ENCODE results near the gene AK4.

AK4 gene

DNA sequence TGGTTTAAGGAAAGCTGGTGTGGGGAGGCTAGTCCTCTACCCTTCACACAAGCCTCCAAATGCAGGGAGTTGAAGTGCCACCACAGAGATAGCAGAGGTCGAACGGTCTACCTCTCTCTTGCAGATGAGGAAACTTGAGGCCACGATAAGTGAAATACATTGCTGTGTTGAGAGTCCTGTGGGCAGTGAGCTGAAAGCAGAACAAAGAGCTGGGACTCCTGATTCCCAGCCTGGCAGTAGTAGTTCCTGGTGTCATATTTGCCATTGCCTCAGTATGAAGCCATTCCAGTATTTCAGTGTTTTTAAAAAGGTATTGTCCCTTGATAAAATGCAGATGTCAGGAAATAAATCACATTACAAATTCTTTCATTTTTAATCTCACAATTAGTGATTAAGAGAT, 28.6 kb downstream of the AK4 start:
- DNase-seq (ENCODE audit: low spot score) = no peak

DNA sequence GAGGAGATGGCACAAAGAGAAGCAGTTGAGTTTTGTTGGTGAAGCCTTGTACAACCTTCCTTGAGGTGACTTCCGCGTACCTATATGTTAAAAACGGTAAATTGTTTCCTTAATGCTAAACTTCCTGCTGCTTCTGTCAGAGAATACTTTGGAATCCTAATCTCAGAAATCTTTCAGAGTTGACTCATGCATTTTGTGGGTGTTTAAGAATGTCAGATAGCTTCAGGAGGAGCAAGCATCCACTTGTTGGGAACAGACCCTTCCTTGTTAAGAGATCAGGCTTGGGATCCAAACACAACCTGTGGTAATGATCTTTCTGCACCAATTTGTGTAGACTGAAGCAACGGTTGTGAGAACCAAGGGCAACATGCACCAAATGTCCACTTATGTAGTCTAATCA, 29.5 kb downstream of the AK4 start:
- peak; percentile 70 for DNase-seq (ENCODE audit: low spot score)

DNA sequence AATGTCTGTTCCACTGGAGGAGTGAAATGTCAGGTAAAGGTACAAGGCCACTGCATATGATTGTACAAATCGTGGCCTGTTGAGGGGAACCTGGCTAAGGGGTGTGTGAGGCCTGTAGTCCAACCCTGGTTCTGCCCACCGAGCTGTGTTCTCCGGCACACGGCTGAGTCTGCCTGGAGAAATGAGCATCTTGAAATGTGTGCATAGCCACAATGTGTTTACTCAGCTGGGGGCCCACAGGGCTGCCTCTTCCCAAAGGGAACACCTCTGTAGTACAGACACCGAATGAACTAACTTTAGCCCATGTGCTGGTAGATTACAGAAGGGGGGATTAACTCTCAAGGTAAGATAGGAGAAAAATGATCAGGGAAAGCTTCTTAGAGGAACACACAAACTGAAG, 30.2 kb downstream of the AK4 start:
- no peak for DNase-seq (ENCODE audit: low spot score)

DNA sequence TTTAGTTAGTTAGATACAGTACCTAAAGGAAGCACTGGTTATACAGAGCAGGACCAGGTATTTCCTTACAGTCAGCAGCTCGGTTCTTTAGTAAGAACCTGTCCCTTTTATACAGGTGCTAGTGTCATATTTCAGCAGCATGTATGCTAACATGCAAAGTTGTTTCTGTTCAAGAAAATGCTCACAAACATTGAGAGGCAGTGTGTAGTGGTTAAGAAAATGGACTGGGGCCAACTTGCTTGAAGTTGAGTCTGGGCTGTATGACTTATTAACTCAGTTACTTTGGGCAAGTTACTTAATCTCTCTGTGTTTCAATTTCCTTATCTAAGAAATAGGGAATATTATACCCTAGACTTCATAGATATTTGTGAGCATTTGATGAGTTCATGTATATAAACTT, 31.1 kb downstream of the AK4 start:
- DNase-seq (ENCODE audit: low spot score) = no peak

DNA sequence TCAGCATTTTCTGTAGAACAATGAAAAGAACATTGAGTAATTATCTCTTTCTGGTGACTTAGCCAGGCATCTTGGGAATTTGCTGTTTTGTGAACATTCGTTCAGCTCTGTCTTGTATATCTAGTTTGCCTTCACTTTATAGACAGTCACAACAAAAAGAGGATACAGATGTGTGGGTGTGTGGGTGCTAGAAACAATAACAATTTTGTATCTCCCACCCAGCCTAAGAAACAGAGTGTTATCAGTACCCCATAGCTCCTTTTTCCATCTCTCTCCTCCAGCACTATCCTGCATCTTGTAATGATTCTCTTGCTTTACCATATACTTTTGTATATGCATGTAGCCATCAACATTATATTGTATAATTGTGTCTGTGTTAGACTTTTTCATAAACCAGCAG, 33.0 kb downstream of the AK4 start:
- DNase-seq (ENCODE audit: low spot score) = no peak

DNA sequence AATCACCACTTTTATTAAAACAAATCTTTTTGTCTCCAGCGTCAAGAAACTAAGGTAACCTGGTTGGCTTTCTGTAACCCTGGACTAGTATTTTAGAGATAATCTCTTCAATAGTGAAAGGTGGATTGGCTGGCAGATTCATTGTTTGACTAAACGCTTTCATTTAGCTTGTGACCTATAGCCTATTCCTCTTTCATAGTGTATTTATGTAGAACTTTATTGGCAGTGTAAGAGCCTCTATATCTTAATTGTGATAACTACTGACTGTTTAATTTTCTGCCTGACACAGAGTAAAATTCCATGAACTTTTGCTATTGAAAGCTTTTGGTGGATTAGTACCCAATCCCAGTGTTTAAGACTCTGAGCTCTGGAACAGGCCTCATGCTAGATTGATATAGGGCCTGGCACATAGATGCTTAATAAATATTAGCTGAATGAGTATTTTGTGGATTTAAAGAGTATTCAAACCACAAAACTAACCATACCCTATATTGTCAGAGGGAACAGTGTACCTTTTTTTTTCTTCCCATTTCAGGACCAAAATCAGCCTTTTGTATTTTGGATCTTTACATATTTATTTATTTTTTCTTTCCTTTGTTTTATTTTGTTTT, 34.8 kb downstream of the AK4 start:
- no peak for DNase-seq (ENCODE audit: low spot score)

DNA sequence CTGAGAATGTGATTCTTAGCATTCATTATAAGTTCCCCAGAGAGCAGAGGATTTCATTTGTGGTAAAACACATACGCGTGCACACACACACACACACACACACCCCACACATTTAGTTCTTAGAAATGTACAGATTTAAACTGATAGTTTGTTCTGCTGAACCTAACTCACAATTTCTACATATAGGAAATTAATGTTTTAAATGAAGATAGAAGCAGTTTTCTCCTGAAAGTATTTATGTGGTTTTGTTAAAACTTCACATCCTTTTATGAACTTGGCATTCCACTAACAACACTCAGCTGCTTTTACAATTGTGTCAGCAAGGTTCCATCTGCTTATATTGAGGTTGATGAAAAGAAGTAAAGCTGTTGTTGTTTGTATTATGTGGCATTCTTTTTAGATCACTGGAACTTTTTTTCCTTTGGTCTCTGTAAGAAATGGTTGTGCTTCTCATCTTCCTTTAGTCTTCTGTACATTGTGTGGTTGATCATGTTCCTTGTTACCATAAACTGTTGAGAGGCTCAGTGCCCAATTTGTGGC, 41.6 kb downstream of the AK4 start:
- peak; percentile 40 for DNase-seq (ENCODE audit: low spot score)

DNA sequence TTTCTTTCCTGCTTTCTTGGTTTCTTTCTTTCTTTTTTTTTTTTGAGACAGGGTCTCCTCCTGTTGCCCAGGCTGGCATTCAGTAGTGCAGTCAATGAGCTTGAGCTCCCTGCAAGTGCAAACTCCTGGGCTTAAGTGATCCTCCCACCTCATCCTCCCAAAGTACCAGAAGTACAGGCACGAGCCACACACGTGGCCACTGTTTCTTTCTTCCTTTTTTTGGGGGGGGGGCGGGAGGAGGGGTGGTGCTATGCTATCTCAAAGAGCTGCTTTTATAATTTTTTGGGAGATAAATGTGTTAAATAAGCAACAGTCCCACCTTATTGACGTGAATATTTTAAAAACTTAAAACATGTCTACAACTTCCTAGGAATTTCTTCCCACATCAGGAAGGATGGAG, 42.2 kb downstream of the AK4 start:
- no peak for DNase-seq (ENCODE audit: low spot score)

DNA sequence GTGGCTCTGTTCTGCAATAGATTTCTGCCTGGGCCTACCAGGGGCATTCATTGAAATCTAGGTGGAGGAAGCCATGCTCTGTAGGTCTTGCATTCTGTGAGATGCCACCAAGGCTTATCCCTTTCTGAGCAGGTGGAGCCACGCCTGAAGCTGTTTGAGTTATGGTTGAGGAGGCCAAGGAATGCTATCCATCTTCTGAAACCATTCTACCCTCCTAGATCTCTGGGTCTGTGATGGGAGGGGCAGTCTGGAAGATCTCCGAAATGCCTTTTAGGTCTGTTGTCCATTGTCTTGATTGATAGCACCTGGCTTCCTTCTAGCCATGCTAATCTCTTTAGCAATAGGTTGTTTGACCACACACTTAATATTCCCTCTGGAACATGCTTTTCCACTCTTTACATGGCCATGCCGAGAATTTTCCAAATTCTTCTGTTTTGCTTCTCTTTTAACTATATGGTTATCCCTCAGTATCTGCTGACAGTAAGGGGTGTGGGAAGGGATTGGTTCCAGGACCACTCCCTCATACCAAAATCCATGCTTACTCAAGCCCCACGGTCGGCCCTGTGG, 45.2 kb downstream of the AK4 start:
- DNase-seq (ENCODE audit: low spot score) = no peak

DNA sequence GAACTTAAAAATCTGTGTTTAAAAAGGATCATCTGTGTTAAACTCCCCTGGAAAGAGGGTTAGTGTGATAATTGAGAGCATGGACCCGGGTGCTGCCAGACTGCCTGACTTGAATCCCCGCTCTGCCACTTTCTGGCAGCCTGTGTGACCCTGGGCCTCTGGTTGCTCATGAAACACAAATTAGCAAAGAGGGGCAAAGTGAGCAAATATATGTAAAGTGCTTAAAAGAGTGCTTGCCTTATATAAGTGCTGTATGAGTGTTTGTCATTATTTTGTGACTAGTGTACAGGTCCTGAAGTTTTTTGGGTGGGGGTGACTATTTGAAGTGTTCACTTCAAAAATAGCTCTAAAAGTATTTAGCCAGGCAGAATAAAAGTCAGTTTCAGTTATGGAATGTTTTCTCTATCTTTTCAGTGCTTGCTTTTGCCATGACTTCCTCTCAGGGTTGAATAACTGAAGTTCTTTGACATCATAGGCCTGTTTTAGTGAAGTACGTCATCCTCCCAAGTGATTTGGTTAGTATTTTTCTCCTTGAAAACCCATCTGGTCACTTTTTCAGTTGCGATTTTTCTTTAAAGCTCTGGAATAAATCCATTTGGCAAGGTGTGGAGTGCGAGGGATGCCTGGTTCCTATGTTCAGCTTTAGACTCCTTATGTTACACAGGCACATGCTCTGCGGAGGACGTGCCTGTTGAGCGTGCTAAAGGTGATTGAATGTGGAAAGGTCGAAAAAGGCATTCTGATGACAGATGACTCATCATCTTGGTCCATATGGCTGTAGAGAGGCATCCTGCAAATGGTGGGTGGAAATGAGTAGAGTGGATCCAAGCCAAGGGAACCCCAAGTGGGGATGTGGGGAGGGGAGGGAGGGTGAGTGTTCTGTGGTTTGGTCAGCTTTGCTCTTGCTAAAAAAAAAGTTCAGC, 47.8 kb downstream of the AK4 start:
- peak; percentile 7 for DNase-seq (ENCODE audit: low spot score)

DNA sequence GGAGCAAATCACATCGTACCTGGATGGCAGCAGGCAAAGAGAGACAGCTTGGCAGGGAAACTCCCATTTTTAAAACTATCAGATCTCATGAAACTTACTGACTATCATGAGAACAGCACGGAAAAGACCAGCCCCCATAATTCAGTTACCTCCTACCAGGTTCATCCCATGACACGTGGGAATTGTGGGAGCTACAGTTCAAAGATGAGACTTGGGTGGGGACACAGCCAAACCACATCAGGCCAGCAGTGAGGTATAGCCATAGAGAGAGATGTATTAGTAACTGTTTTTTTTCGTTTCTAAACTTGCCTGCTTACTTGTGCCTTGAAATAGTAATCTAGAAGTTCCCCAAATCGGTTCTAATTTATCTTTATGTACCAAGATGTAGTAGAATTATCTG, 48.9 kb downstream of the AK4 start:
- DNase-seq (ENCODE audit: low spot score) = no peak

DNA sequence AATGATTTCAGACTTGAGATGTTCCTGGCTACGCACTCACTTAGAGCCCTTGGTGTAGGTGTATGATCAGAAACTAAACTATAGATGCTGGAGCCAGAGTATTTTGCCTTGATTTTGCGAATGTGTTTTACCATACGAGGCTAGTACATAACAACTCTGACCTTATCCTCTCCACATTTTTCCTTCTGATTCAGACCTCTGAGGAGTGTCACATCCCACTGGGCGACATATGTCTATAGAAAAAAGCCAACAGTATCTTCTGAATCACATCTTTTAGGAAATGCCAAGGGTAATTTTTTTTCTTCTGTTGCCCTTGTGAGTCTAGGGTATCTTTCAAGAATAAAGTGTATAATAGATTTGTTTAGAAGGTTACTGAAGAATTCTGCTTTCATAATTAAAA, 49.6 kb downstream of the AK4 start:
- no peak for DNase-seq (ENCODE audit: low spot score)

DNA sequence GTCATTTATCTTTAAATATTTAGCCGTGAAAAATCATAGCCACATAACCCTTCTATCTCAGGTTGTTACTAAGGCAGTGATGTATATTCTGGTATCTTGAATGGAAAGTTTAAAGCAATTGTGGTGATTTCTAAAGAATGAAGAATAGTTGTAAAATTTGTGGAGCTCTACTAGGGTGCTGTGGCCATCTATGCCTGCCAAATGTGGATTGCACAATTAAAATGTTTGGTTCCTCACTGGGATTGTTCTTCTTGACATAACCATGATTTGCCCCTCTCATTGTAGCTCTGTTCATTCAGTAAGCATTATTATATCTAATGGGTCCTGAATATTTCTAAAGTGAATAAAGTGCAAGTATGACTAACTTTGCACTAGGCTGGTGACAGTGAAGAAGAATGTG, 50.1 kb downstream of the AK4 start:
- DNase-seq (ENCODE audit: low spot score) = peak; percentile 20

DNA sequence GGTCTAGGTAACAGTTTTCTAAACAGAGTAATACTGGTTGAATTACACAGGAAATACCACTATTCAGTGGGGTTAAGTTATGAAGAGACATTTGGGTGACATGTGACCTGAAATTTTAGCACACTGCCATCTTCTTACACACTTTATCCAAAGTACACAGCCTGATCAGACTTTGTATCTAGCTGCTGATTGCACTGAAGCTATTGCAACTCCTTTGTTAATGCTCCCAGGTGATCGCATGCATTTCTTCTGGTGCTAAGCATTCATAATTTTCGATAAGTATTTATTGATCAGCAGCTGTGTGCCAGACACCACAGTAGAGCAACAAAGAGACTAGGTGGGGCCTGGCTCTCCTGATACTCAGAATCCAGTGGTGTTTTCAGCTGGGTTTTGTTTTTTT, 52.4 kb downstream of the AK4 start:
- DNase-seq (ENCODE audit: low spot score) = no peak

DNA sequence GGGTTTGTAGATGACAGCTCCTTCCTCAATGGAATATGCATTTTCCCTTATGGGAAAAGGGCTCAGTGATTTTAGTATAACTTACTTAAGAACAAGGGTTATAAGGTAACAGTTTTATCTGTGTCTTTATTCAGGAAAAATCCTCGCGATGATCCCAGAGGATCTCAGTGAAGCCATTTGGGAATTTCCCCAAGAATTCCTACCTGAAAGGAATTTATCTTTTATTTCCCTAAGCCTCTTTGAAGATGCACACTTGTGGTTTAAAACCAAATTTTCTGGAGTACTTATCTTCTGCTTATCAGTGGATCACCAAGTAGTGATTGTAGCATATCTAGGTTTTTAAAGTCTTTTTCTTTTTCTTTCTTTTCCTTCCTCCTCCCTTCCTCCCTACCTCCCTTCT, 58.8 kb downstream of the AK4 start:
- DNase-seq (ENCODE audit: low spot score) = no peak

DNA sequence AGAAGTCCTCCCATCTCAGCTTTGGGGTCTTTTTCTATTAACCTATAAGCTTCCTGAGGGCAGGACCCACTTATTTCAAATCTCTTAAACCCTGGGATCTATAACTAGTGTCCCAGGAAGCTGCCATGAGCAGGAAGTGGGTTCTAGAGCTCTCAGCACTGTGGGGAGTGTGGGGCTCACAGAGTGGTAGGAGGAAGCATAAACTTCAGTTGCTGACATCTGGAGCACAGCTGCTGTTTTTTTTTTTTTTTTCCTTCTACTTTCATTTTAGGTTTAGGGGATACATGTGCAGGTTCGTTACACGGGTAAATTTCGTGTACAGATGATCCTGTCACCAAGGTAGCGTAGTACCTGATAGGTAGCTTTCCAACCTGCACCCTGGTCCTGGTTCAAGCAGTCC, 59.3 kb downstream of the AK4 start:
- DNase-seq (ENCODE audit: low spot score) = peak; percentile 7

DNA sequence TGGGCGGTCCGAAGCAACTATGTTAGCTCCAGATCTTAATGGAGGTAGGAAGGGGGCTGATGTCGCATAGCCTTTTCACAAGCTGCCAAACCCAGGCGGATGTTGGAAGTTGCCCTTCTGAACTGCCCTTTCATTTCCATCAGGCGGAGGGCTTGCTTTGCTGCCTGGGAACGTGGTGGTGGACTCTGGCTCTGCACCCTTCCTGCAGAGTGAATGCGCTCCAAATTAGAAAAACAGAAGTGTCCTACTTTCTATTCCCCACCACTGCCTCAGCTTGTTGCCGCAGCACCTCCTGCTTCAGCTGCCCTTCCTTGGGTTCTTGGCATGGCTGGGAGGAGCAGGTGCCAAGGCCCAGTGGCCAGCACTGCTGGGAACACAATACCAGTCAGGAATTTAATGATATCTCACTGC, 60.6 kb downstream of the AK4 start:
- no peak for DNase-seq (ENCODE audit: low spot score)

DNA sequence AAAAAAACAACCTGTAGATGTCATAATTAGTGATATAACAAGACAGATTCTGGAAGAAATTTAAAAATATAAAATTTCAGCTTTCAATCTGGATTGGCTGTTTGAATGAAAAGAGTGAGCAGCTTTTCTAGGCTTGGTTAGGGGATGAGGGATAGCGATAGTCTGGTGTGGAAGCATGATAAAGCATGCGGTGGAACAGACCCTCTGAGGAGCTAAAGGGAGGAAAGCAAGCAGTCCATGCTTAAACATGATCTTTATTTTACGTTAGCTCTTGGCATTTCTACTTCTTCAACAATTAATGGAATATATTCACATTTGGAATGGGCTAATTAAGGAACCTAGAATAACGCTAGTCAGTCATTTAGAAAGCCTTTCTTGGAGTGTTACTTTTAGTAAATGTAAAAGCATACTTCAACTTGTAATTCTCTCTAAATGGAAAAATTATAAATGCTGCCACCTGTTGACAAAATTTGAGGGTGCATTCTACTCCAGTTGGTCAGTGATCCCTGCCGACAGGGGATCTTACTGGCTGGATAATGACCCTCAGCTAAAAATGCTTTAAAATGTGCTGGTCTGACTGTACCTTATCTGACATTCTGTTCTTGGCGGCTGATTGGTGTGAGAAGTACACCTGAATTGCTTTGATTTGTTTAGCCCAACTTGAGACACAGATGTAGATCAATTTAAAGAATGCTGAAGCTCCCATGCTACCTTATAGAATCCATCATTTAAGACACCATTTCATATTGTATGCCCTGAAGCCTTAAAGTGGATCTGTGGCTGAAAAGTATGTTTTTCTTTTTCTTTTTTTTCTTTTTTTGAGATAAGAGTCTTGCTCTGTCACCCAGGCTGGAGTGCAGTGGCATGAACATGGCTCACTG, 61.2 kb downstream of the AK4 start:
- peak; percentile 82 for DNase-seq (ENCODE audit: low spot score)

DNA sequence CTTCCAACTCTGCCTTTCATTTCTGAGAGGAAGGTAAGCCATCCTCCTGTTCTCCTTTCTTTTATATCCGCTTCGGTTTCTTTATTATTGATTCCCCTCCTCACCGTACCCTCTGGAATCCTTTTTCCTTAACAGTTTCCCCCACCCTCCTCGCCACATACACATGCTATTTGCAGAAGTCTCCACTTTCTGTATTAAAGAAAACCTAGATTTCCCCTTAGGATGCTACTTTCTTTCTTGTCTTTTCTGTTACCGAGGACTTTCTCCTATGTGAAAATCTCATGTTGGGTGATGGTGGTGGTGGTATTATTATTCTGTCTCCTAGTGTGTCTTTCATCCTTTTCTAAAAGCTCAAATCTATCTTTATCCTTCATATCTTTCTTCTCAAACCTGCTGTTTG, 62.3 kb downstream of the AK4 start:
- no peak for DNase-seq (ENCODE audit: low spot score)

DNA sequence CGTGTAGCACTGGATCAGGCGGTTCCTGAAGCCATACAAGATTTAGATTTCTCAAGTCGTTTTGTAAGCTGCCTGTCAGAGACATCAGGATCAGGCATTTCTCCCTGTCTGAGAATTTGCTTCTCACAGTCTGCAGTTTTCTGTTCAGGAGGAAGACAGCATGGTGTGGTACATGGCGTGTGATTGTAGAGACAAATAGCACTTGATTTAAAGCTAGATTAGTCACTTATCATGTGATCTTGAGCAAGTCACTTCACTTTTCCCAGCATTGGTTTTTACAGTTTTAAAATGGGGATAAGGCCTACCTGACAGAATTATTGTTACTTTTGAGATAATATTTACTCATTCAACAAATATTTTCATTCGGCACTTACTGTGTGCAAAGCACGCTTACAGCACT, 63.3 kb downstream of the AK4 start:
- no peak for DNase-seq (ENCODE audit: low spot score)

DNA sequence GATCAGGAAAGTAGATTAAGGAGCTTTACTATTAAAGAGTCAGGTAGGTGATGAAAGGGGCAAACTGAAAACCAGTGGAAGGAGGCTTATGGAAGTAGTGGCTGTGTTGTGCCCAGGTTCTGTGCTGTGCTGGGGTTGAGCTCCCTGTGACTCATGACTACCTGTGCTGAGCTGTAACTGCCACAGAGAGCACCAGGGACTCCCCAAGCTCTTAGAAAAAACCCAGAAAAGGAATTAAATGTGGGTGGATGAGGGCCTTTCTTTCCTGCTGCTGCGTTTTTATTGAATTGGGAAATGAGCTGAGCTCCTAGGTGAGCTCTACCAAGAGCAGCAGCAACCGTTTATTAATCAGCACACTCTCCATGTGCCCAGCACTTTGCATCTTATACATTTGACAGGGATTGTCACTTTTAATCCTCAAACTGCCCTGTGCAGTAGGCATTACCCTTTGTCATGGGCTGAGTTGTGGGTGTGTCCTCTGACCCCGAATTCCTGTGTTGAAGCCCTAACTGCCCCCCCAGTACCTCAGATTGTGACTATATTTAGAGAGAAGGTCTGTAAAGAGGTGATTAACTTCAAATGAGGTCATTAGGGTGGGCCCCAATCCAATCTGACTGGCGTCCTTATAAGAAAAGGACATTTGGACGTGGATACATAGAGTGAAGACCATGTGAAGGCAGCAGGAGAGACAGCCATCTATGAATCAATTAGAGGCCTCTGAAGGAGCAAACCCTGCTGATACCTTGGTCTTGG, 65.4 kb downstream of the AK4 start:
- no peak for DNase-seq (ENCODE audit: low spot score)
